Spleen (tissue), 11 donors: Measurements from ENCODE around the gene DAB2IP. TPM values are rescaled to one million over a fixed set of nuclear protein-coding genes. Genes with fewer than 3 reads are reported as not detected.

Experiments used
- DNase-seq: peaks from one replicate; pipeline ENCODE4 v3.0.0-alpha.2; 2020
- H3K27ac ChIP-seq, 8 donors: fragments of 200-600 bp; sonication (generic) in 7 of 8; 1 replicate in 4 of 8; 2 replicates in 4 of 8; pipeline versions ENCODE4 v1.5.0 to v1.8.0; 2016 to 2021; ENCODE audit warnings: inconsistent platforms in 4 of 8, mild to moderate bottlenecking in 4 of 8, moderate library complexity in 1 of 8
- H3K27me3 ChIP-seq, 7 donors: fragments of 200-600 bp; sonication (generic) in 6 of 7; replicated peaks in 1 of 7; 1 replicate in 4 of 7; 2 replicates in 3 of 7; pipeline versions ENCODE4 v1.5.0 to v1.8.0; 2016 to 2021; ENCODE audit warnings: inconsistent platforms in 3 of 7, mild to moderate bottlenecking in 1 of 7
- H3K36me3 ChIP-seq, 6 donors: fragments of 200-600 bp; sonication (generic) in 5 of 6; 1 replicate in 4 of 6; 2 replicates in 2 of 6; pipeline versions ENCODE4 v1.5.0 to v1.8.0; 2016 to 2021; ENCODE audit warnings: inconsistent platforms in 2 of 6
- H3K4me1 ChIP-seq, 6 donors: fragments of 200-600 bp; sonication (generic) in 5 of 6; 1 replicate in 3 of 6; 2 replicates in 3 of 6; pipeline versions ENCODE4 v1.5.0 to v1.8.0; 2016 to 2021; ENCODE audit warnings: inconsistent platforms in 3 of 6
- H3K4me3 ChIP-seq, 8 donors: fragments of 200-600 bp; sonication (generic) in 7 of 8; 1 replicate in 4 of 8; 2 replicates in 4 of 8; pipeline versions ENCODE4 v1.5.0 to v1.8.0; 2016 to 2021; ENCODE audit warnings: inconsistent platforms in 4 of 8, mild to moderate bottlenecking in 4 of 8, moderate library complexity in 2 of 8
- H3K9me3 ChIP-seq, 8 donors: fragments of 200-600 bp; sonication (generic) in 7 of 8; 1 replicate in 4 of 8; 2 replicates in 4 of 8; pipeline versions ENCODE4 v1.5.0 to v1.8.0; 2016 to 2021; ENCODE audit warnings: inconsistent platforms in 4 of 8
- POLR2A ChIP-seq, 3 donors: fragments of 450-650 bp; IDR thresholded peaks; one replicate each; pipeline ENCODE4 v1.5.1; 2017; ENCODE audit warnings: antibody characterized with exemption in 3 of 3, mild to moderate bottlenecking in 1 of 3
- POLR2AphosphoS5 ChIP-seq, 3 donors: sonication (generic); formaldehyde crosslinking; IDR thresholded peaks; one replicate each; pipeline ENCODE4 v1.5.1; 2017; ENCODE audit warnings: antibody characterized with exemption in 3 of 3
- WGBS, 5 donors: extraction: QIAGEN DNeasy Blood & Tissue Kit in 3 of 5; methylation state at CpG; one replicate each; pipeline versions ENCODE4 v1.1.5 to v1.1.7; 2013 to 2018; 5-methylcytosine and 5-hydroxymethylcytosine counted together
- intact Hi-C: fragments of 100-400 bp; cut with DNase I; formaldehyde crosslinking; loops from one replicate; pipeline ENCODE4 v1.15.0; 2023; ENCODE audit warnings: low total_unique reads
- polyA plus RNA-seq, 3 donors: library from polyadenylated mRNA; stranded (reverse); fragments of 200-250 nt; gene quantifications; one replicate each; pipeline ENCODE4 v1.2.1, GENCODE V29; 2013
- total RNA-seq, 7 donors: library from RNA; depleted of rRNA in 3 of 7; stranded (reverse); fragments of >200 nt in 3 of 7; fragmentation: NEBNext Ultra II Directional in 4 of 7; extraction: Animal tissue kit (Norgen Biotek cat#: 25700) in 4 of 7; gene quantifications; one replicate each; pipeline versions ENCODE4 v1.1.0 to v1.2.1, GENCODE V29; 2016 to 2021
- TF ChIP-seq, protein P1 (sequence below), 11 experiments: fragments of 200-600 bp in 7 of 11; fragments of 450-650 bp in 4 of 11; sonication (generic) in 4 of 11; IDR thresholded peaks in 8 of 11; conservative IDR thresholded peaks in 3 of 11; 1 replicate in 7 of 11; 2 replicates in 4 of 11; pipeline versions ENCODE4 v1.4.0 to v1.8.0; 2016 to 2021; ENCODE audit warnings: antibody characterized with exemption in 11 of 11, inconsistent platforms in 4 of 11, mild to moderate bottlenecking in 1 of 11
- donor health status: healthy with polysubstance abuse.
- donor health status: DM: no; HTN: no; CAD: no; lungs with moderate emphysema.
- donor health status: DM: no; HTN: no; CAD: no.
- donor health status: Bipolar disorder and iron deficiency.
- donor health status: healthy.
- donor health status: DM: no; HTN: no; CAD: no.
- donor health status: DM: yes; HTN: yes; CAD: no.

The DAB2IP gene
- total and polyA plus RNA-seq, 10 donors, result 5.0 to 83.0 (median 38.1) TPM

DNA sequence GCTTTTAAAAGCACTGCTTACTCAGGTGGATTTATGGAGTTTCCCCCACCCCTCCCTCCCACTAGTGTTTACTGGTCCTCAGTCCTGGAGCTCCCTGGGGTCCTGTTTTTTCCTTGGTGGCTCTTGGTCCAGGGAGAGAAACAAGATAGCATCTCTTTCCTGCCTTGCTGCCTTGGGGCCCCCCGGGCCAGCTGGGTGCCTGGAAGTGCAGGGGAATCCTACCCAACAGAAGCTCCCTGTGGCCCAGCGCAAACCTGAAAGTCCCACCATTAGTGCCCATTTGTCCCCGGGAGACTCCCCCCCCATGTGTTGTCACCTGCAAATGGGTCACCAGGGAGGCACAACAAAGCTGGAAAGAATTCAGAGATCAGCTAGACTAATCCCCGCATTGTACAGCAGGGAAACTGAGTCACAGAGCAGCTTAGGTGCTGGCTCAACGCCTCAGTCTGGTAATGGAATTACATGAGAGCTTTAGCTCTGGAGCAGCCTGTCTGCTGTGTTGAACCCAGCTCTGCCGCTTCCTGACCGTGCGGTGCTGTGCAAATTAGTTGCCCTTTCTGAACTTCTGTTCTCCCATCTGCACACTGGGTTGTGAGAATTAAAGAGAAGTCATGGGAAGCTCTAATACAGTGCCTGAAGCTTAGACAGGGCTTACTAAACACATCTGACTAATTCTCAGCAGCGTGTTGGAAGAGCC, 38.2 kb downstream of the DAB2IP start:
- WGBS, 5 donors, result 84 to 96% (median 91%) methylated on average over 9 of the region's 9 CpGs
- no peaks in the 10 kb centered on the region for H3K36me3 ChIP-seq
- no peak overlapping the region for H3K4me3 ChIP-seq
- peaks cover 0 to 28% (median 15%) of the 10 kb centered on the region in 6 donors for H3K4me1 ChIP-seq
- TF ChIP-seq, protein P1, sequence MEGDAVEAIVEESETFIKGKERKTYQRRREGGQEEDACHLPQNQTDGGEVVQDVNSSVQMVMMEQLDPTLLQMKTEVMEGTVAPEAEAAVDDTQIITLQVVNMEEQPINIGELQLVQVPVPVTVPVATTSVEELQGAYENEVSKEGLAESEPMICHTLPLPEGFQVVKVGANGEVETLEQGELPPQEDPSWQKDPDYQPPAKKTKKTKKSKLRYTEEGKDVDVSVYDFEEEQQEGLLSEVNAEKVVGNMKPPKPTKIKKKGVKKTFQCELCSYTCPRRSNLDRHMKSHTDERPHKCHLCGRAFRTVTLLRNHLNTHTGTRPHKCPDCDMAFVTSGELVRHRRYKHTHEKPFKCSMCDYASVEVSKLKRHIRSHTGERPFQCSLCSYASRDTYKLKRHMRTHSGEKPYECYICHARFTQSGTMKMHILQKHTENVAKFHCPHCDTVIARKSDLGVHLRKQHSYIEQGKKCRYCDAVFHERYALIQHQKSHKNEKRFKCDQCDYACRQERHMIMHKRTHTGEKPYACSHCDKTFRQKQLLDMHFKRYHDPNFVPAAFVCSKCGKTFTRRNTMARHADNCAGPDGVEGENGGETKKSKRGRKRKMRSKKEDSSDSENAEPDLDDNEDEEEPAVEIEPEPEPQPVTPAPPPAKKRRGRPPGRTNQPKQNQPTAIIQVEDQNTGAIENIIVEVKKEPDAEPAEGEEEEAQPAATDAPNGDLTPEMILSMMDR (IDR thresholded peaks at IDR 0.05 in 8 of 11, conservative IDR thresholded peaks at IDR 0.05 in 3 of 11), result no peak
- TF ChIP-seq POLR2A (IDR thresholded peaks at IDR 0.05) (no peak), POLR2AphosphoS5 (IDR thresholded peaks at IDR 0.05) (no peak)
- peak; percentile 35 for DNase-seq
- H3K27me3 ChIP-seq, result peaks cover 0 to 10% (median 0%) of the 10 kb centered on the region in 7 donors
- no peak overlapping the region for H3K27ac ChIP-seq
- intact Hi-C loops, result loop anchor here (10.0 kb wide), 1 partner anchor 145 kb away; no protein-coding TSS in a partner anchor
- H3K9me3 ChIP-seq, result no peaks in the 10 kb centered on the region

DNA sequence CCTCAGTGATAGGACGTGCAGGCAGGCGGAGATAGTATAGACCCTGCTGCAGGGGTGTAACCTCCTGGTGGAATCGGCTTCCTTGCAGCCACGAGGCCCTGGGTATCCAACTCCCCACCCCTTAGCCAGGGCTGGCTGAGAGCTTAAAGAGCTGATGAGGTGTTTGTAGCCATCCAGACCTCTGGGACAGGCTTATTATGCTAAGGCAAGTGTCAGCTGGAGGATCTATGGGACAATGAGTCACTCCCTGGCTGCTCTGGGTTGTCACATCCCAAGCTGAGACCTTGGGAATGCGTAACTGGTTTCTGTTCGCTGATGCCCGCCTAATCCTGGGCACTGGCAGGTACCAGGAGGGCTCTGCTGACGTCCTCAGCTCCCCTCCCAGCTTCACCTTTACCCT, 38.9 kb downstream of the DAB2IP start:
- H3K27ac ChIP-seq, result no peak overlapping the region
- no peaks in the 10 kb centered on the region for H3K9me3 ChIP-seq
- TF ChIP-seq, protein P1 (IDR thresholded peaks at IDR 0.05 in 8 of 11, conservative IDR thresholded peaks at IDR 0.05 in 3 of 11), result no peak
- TF ChIP-seq POLR2A (IDR thresholded peaks at IDR 0.05) (no peak), POLR2AphosphoS5 (IDR thresholded peaks at IDR 0.05) (no peak)
- intact Hi-C loops, result no loop called here
- peaks cover 0 to 6% (median 0%) of the 10 kb centered on the region in 7 donors for H3K27me3 ChIP-seq
- peaks cover 0 to 31% (median 15%) of the 10 kb centered on the region in 6 donors for H3K4me1 ChIP-seq
- DNase-seq, result no peak
- no peak overlapping the region for H3K4me3 ChIP-seq
- 82 to 89% (median 85%) methylated on average over 8 of the region's 8 CpGs for WGBS, 5 donors
- no peaks in the 10 kb centered on the region for H3K36me3 ChIP-seq

- H3K4me3 ChIP-seq, result no peak overlapping the region
- 85 to 93% (median 92%) methylated on average over 1 of the region's 1 CpG for WGBS, 5 donors
- H3K4me1 ChIP-seq, result peaks cover 0 to 31% (median 15%) of the 10 kb centered on the region in 6 donors
- no peak for DNase-seq
- H3K27me3 ChIP-seq, result peaks cover 0 to 3% (median 0%) of the 10 kb centered on the region in 7 donors
- no peaks in the 10 kb centered on the region for H3K9me3 ChIP-seq
- intact Hi-C loops, result no loop called here
- TF ChIP-seq POLR2AphosphoS5 (IDR thresholded peaks at IDR 0.05) (no peak), POLR2A (IDR thresholded peaks at IDR 0.05) (no peak)
- TF ChIP-seq, protein P1 (IDR thresholded peaks at IDR 0.05 in 8 of 11, conservative IDR thresholded peaks at IDR 0.05 in 3 of 11), result no peak
- no peak overlapping the region for H3K27ac ChIP-seq
- H3K36me3 ChIP-seq, result no peaks in the 10 kb centered on the region
These were observed 39.3 kb downstream of the DAB2IP start for GRCh38 chr9:121690766-121691165.

GRCh38 chr9:121691890-121692289, 40.5 kb downstream of the DAB2IP start:
- intact Hi-C loops, result no loop called here
- H3K27me3 ChIP-seq, result peaks cover 0 to 13% (median 0%) of the 10 kb centered on the region in 7 donors
- H3K27ac ChIP-seq, result peak overlapping the region in 4 of 8 donors; percentile 15 to 54 (median 40)

More at GRCh38 chr9:121691890-121692289, 40.5 kb downstream of the DAB2IP start:
- no peak for DNase-seq
- 63 to 79% (median 72%) methylated on average over 6 of the region's 6 CpGs for WGBS, 5 donors
- no peak overlapping the region for H3K4me3 ChIP-seq
- peaks cover 0 to 34% (median 17%) of the 10 kb centered on the region in 6 donors for H3K4me1 ChIP-seq
- TF ChIP-seq POLR2AphosphoS5 (IDR thresholded peaks at IDR 0.05), result no peak
- TF ChIP-seq, protein P1 (IDR thresholded peaks at IDR 0.05 in 8 of 11, conservative IDR thresholded peaks at IDR 0.05 in 3 of 11), result no peak
- no peak for TF ChIP-seq POLR2A (IDR thresholded peaks at IDR 0.05)
- no peaks in the 10 kb centered on the region for H3K9me3 ChIP-seq
- no peaks in the 10 kb centered on the region for H3K36me3 ChIP-seq
